ENCODE results near the gene NPHP4.

NPHP4 gene

DNA sequence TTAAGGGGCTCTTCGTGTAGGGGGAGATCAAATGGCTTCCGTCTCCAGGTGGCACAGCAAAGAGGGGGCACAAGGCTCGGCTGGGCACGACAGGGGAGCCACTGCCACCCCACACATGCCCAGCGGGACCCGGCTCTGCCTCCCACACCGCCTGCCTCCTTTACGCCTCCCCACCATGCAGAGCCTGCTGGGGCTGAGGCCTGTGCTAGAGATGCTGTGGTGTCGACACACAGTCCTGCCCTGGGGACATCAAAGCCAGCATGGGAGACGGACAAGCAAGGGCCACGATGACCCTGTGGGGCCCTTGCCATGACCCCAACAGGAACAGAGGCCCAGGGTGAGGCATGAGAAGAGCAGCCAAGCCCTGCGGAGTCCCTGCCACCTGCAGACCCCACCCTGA lies 102.8 kb downstream of the NPHP4 start:
- no peak for DNase-seq

DNA sequence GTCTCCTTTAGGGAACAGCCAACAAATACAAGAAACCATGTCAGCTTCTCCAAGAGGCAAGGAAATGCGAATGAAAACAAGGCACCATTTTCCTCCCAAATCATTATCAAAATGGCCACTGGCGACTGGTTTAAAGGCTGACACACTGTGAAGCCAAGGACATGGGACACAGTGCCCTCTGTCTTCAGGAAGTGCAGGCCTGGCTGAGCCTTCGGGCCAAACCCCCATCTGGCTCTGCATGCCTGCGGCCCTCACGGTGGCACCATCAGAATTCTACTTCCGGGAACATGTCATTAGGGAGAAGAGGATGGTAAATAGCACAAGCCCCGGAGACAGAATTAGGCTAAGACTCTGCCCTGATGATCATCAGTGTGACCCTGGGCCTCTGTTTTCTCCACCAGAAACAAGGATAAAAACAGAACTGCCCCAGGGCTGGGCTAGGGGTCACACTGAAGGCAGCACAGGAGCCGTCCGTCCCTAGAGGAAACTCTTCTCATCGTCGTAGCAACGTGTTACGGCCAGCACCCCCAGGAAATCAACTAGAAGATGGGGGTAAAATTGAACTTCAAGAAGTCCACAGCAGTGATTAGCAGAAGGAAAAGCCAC lies 103.5 kb downstream of the NPHP4 start:
- no peak for DNase-seq

DNA sequence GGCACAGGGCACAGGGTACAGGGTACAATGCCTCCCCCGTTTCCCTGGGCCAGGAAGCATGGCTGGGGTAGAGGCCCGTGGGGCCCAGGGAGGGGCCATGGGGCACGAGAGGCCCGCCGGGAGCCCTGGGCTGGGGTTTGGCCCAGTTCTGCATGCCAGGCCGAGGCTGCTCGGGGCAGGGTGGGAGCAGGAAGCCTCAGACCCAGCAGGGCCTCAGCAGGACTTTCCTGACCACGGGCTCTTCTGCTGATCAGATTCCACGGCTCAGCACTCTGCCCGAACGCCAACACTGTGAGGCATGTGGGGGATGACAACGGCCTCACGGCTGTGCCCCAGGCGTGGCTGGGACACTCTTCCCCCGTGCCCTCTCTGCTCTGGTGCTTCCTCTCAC lies 104.3 kb downstream of the NPHP4 start:
- DNase-seq: no peak

DNA sequence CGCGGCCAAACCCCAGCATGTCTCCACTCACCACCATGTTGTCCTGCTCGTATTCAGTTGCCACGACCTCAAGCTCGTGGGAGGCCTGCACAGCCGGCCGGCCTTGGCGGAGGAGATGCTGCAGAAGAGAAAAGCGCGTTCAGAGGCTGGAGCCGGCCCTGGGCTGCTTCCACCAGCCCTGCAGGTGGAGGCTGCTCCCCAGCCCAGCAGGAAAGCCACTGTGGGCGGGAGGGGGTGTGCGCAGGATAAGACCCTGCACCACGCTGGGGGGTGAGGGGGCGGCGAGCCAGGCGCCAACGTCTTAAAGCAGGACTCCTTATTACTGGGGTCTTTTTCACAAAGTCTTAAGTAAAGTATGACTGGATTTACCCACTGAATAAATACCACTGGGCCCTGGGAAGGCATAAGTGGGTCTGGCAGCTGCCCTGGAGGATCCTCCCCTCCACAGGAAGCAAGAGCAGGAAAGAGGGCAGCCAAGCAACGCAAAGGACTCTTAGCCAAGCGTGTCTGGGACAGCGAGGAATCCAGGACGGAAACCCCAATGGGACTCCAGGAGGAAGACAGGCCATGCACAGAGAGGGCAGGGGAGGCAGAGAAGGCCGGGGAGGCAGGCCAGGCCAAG lies 104.8 kb downstream of the NPHP4 start:
- no peak for DNase-seq

DNA sequence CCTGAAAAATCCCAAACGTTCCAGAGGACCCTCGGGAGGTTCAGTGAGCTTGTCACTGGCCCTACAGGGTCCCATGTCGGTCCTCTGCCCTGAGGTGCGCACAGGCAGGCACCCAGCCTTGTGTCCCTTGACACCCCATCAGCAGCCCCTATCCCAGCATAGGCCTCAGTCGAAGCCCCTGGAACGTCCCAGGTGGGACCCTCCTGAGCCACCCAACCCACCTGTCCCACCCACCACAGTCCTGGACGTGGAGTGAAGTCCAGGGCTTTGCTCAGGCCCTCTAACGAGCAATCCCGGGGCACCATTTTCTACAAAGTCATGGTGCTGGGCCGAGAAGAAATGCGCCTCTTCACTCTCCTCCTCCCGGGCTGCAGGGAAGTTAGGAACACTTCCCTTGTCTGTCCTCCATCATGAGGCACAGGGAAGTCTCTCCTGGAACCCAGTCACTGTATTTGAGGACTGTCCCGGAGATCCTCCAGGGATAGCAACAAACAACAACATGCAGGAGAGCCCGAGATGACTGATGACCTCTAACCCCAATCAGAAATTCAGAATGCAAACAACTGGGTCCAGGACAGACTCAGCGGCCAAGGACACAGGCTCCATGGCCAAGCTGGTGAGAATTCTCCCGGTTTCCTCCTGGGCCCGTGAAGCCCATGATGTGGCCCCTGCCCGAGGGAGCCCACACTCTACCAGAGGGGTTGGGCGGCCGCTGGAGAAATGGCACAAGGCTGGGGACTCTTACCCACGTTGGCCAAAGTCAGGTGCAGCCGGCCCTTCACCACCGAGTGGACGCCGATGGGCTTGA lies 105.5 kb downstream of the NPHP4 start:
- DNase-seq: no peak

DNA sequence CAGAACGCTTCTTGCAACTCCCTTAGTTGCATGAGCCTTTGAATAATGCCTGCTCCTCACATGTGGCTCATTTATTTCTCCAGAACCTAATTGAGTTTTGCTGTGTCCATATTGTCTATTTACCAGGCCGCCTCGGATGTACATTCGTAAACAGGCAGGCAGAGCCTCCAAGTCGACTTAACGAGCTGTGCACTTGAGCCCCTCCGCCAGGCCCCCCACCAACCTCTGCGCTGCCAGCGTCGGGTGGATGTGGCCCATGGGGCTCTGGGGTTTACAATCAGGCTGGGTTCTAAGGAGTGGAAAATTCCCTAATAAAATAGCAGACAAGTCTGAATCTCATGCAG lies 106.1 kb downstream of the NPHP4 start:
- DNase-seq: no peak

DNA sequence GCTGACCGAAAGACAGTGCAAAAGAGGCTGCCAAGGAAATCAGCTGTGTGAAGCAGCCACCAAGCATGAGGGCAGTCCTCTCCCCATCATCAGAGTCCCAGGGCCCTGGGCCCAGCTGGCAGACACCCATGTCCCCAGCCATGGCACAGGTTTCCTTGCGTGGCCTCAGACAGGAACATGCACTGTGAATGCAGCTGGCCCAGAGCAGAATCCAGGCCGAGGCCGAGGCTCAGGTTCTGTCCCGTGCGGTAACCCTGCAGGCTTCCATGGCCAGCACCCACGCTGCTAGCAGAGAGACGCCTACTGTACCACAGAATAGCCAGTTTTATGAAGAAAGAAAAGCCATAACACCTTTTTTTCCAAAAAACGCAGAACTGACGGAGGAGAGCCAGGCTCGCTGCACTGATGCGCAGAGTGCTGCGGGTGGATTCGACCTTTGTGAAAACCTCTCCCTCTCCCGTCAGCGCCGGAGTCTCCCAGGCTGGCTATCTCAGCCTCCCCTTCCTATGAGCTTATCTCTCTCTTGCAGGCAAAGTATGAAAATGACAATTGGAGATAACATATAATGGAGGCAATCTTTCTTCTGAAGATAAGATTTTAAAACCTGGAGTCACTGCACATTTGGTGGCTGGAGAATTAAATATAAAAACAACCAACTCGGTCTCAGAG lies 106.6 kb downstream of the NPHP4 start:
- DNase-seq: no peak

DNA sequence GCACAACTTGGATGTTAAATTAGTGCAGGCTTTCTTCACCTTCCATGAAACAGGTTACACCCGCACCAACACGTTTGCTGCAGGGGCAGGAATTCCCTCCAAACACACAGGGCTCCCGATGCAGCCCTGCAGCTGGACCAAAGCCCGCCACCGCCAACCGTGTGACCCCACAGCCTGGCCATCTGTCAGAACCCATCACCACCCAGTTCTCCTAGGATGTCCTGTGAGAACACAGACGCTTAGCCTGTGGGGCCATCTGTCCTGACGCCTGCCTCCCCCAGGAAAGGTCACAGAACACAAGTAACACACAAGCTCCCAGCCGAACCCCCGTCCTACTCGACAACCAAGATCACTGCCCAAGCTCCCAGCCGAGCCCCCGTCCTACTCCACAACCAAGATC lies 108.1 kb downstream of the NPHP4 start:
- DNase-seq: no peak

DNA sequence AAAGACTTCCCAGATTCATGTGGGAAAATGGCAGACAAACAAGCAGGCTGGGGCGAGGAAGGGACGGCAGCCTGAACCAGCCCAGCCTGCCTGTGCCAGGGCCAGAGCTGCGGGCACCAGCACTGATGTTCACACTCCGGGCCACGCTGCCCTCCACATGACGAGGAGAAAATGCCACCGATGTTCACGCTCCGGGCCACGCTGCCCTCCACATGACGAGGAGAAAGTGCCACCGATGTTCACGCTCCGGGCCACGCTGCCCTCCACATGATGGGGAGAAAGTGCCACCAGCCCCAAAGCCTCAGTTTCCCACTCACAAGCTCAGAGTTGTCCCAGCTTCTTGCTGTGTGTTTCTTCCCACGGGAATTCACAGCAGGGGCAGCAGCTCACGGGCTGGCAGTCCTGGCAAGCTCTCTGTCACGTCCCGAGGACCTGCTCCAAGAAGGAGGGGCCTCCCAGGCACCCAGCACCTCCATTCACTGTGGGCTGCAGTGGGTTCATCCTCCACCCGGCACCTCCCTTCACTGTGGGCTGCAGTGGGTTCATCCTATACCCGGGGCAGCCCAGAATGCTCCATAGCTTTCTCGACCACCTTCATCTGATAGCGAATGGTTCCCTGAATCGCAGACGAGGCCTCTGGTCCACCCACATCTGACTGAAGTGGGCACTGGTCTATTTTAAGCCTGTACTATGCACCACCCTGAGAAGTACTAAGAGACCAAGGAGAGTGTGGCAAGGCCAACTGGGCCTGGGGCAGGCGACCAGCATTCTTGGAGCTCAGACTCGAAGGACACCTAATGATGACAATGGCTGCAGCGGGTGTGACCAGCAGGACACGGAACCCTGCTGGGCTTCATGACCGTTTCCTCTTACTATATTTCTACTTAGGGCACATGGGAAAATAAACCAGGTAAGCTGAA lies 108.8 kb downstream of the NPHP4 start:
- no peak for DNase-seq

DNA sequence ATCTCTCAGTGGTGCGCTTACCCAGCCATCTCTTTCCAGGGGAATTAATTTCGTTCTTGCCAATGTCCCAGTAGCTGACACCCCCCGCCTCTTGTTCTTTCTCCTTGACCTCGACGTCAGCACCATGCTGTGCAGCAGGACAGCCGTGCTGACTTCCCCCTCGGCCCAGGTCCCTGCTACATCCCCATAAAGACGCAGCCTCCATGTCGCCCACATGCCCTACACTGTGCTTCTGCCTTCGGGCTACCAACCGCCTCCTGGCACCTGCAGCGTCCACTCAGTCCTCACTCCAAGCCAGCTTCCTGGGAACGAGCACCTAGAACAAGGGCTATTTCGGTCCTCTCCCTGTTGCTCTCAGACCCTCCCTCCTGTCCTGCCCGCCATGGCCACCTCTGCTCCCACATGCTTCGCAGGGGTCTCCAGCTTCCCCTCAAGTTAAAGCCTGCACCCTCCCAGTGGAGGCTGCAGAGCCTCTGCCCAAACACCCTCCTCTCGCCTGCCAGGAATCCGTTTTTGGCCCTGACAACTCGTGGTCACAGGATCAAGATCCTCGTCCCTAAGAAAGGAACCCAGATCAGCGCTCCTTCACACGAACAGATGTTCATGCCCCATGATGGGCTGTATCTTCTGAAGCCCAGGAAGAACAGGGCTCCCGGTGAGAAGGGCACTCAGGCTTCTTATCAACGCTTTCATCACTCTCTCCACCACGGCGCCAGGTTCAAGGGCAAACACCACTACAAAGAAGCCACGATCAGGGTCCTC lies 109.7 kb downstream of the NPHP4 start:
- DNase-seq: no peak

DNA sequence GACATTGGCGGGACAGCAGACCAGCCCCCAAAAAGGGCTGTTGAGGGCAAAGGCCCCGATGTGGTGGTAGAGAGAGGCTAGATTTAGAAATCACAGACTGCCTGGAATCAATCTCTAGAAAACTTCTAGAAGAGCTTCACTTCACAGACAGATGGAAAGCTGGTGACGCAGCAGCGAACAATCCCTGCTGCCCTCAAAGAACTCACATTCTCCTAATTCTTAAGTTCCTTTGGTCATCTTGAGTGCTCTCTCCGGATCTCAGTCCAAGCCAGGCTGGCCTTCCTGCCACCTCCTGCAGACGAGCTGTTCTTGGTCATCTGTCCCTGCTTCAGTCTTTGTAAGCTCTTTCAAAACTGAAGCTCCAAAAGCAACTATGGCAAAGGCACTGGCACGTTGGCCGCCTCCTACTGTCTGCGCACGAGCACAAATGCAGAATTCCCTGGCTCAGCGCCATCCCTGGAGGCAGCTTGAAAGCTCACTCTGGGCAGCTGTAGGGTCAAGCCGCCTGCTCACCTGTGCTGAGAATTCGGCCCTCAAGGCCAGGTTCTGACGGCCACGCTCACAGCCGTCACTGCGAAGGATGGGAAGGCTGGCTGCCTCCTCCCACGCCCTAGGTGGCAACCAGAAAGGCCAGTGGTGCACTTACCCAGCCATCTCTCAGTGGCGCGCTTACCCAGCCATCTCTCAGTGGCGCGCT lies 110.6 kb downstream of the NPHP4 start:
- DNase-seq: no peak

DNA sequence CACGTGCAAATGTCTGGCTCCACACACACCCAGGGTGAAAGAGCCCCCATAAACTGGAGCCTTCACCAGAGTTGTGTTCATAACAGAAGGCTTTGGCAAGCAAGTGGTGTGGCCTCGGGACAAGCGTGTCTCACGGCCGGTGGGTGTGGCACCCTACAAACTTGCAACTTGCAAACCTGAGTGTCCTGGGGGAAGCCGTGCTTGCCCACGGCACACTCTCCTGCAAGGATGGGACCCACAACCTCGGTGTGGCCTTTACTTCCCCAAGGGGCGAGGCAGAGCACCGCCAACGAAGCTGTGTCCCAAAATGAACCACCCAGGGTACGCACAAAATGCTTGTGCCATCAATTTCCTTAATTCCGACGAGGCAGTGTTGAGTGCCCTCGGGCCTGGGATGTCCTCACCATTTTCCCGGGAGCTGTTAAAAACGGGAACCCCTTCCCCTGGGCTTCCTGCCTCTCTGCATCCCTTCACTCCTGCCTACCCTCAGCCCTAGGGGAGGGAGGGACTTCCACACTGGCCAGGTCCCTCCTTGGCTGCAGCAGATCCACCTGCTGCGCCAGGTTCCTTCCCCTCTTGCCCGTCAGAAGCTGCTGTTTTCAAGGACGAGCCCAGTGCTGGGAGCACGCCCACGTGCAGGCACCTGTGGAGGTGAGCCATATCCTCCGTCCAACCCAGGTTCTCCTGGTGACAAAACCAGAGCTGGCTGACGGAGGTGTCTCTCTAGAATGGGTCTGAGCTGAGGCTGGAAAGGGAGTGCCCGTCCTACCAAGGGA lies 111.4 kb downstream of the NPHP4 start:
- no peak for DNase-seq

DNA sequence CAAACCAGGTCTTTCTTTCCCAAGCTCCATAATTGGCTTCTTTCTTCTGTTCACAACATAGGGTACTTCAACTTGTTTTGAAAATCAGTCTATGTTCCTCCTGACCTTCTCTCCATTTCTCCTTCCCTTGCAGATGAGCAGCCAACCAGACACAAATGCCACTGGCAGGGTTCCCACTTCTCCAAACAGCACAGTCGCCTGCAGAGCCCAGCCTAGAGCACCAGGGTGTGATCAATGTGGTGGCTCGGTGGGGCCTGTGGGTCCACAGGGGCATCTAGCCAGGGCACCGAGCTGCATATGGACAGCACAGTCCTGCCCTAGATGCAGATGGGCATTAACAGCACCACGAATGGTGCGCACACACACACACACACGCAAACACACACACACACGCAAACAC lies 112.8 kb downstream of the NPHP4 start:
- no peak for DNase-seq

DNA sequence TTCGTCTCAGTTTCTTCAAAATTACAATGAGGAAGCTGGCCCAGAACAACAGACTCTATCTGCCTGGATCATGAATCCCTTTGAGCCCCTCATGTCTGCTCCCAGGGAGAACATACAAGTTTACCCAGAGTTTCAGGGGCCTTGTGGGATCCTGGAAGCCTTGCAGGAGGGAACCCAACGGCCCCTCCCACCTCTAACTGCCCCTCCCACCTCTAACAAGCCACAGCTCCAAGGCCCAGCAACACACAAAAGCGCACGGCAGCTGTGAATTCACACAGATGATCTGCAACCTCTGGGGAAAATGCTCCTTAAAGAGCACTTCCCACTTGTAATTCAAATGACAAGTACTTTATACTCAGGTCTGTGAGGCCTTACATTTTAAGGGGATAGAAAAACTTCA lies 113.3 kb downstream of the NPHP4 start:
- DNase-seq: no peak

DNA sequence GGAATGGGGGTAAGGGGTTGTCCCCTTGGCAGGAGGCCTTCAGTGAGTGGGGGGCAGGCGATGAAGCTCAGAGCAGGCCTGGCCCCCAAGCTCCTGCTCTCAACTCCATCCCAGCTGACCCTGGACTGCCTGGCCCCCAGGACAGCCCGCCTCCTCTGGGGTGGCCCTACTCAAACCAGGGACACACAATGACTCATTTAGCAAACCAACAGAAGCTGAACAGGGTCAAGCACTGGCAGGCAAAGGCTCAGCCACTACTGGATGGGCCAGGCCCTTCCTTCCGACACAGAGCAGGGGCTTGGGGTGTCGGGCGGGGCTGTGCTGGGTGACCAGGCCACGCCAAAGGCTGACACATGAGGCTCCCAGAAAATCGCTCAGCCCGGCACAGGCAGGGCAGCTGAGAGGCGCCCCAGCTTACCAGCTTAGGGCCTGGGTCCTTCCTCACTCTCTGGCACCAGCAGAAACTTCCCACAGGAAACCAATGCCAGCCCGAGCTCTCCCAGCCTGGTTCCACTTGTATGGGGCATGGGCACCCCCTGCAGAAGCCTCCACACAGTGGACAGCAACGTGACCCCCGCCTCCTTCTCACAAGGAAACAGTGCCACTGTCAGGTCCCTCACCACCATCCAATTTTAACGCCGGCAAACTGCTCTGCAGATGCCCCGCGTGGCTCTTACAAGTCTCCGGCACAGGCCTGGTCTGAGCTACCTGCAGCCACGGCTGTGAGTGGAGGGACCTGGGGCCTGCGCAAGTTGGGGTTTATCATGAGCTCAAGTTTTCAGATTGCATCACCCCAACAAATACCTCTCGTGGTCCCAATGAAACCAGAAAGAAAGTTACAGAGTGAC lies 114.3 kb downstream of the NPHP4 start:
- DNase-seq: no peak

DNA sequence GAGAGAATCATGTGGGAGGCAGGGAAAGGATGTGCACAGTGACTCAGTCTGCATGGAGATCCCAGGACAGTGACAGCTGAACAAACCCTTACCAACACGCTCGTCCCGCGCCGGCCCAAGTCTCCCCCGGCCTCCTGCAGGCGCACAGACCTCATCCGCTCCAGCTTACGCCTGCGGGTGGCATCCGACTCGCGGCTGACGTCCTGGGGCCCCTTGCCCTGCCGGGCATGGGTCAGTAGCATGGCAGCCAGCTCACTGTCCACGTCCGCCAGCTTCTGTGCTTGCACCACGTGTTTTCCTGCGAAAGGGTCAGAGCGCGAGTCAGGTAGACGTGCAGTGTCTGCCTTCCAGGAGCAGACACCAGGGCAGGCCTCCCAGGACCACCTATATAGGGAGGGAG lies 115.2 kb downstream of the NPHP4 start:
- no peak for DNase-seq

DNA sequence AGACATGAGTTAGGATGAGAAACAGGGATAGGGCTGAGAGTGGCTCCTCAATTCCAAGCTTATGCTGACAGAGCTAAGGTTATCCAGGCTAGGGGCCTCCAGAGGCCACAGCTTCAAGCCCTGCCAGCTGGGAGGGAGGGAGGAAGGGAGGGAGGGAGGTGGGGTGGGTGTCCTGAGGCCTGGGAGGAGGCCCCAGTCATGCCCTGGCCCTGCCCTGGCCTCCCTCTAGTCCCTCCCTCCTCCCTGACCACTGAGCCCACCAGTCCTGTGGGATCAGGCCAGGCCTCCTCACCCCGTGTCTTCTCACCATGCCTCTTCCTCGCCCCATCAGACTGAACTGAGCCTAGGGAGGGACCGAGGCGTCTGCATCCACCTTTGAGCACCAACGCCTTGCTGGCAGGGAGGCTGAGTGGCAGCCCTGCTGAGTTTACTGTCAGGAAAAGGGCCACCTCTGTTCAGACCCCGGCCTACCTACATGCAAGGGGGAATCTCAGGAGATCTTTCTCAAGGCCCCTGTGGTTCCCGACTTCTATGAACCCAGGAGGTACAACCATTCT lies 116.1 kb downstream of the NPHP4 start:
- no peak for DNase-seq

DNA sequence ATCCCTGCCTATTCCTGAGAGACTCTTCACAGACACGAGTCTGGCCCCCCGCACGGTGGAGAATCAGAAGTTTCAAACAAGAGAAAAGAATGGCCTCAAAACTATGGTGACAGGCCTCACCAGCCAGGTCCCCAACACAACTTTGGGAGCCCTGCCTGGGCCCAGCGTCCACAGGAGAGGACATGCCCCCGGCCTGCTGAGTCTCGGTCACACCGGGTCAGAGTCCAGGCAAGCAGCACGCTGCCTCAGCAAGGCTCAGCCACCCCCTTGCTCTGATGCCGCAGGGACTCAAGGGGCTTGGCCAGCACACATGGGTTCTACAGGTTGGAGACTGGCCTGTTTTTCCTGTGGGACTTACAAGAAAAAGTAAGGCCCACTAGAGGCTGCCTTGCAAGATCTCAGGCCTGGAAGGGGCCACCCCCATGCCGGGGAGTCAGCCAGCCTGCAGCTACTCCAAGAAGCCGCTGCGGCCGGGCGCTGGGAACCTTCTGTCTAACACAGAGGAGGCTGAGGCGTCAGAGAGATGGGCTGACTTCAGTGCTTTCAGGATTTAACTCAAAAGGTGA lies 116.8 kb downstream of the NPHP4 start:
- no peak for DNase-seq
